Measurements from ENCODE around the gene CKM.
"Not testable (repeated sequence)": the region's sequence is repeated elsewhere in the genome, so short reads cannot be mapped to it uniquely, and the experiment has no call there.

CKM gene

DNA sequence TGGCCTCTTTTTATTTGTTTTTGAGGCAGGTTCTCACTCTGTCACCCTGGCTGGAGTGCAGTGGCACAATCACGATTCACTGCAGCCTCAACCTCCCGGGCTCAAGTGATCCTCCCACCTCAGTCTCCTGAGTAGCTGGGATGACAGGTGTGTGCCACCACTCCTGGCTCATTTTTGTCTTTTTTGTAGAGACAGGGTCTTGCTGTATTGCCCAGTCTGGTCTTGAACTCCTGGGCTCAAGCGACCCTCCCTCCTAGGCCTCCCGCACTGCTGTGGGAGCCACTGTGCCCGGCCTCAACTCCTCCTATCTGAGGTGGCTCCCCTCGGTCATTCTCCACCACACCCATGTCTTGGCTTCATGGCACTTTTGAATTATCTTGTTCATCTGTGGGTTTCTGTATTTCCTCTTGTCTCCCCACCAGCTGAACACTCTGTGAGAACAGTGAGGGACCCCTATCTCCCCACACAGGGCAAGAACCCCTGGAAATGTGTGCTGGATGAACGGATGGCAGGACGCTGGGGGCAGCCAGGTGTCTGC lies 7.9 kb downstream of the CKM start:
- DNase-seq = no peak

DNA sequence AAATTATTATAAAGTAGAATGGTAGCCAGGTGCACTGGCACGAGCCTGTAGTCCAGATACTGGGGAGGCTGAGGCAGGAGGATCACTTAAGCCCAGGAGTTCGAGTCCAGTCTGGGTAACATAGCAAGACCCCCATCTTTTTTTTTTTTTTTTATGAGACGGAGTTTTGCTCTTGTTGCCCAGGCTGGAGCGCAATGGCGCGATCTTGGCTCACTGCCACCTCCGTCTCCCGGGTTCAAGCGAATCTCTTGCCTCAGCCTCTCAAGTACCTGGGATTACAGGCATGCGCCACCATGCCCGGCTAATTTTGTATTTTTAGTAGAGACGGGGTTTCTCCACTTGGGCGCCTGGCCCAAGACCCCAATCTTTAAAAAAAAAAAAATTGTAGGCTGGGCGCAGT lies 10.4 kb downstream of the CKM start:
- not testable (repeated sequence) for DNase-seq

DNA sequence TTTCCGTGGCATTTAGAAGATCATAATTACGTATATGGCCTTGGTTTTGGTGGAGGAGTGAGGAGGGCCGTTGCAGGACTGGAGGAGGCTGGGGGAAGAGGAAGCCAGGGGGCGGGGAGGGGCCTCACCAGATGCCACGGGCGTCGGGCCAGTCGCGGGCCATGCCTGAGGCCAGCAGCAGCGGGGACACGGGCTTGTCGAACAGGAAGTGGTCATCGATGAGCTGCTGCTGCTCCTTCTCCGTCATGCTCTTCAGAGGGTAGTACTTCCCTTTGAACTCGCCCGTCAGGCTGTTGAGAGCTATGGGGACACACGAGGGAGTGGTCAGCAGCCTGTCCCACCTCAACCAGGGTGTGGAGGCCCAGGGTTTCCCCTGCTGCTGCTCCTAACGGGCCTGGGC lies 11.1 kb downstream of the CKM start:
- no peak for DNase-seq

DNA sequence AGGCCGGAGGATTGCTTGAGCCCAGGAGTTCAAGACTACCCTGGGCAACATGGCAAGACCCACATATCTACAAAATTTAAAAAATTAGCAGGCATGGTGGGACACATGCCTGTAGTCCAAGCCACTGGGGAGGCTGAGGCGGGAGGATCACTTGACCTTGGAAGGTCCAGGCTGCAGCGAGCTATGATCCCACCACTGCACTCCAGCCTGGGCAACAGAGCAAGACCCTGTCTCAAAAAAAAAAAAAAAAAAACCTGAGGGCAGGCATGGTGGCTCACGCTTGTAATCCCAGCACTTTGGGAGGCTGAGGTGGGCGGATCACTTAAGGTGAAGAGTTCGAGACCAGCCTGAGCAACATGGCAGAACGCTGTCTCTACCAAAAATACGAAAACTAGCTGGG lies 13.4 kb downstream of the CKM start:
- DNase-seq = not testable (repeated sequence)

DNA sequence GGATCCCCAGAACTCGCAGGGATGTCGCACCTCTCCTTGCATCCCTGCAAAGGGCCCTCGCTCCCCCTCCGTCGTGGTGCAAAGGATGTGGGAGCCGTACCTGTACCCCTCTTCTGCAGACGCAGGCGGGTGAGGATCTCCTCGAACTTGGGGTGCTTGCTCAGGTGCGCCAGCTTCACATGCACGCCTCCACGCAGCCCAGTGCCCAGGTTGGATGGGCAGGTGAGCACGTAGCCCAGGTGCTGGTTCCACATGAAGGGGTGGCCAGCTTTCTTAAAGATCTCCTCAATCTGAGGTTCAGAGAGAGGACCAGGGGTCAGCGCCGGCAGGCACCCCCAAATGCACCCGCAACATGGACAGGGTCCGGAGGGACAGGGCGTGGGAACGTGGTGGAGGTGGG lies 15.3 kb downstream of the CKM start:
- DNase-seq = no peak

DNA sequence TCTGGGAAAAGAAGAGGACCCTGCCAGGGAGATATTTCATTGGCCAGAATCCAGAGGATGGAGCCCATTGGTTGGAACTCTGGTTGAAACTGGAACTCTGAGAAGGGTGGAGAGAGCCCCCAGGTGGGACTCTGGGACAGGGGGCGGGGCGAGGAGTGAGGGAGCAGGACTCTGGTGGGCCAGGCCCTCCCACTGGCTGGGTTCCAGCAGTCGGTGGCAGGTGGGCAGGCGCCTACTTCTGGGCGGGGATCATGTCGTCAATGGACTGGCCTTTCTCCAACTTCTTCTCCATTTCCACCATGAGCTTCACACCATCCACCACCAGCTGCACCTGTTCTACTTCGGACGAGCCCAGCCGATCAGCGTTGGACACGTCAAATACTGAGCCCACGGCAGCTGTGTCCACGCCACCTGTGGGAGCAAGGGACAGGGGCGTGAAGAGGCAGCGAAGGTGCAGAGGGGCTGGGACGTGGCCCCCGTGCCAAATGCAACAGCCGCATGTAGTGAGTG lies 16.1 kb downstream of the CKM start:
- DNase-seq = peak; percentile 7

DNA sequence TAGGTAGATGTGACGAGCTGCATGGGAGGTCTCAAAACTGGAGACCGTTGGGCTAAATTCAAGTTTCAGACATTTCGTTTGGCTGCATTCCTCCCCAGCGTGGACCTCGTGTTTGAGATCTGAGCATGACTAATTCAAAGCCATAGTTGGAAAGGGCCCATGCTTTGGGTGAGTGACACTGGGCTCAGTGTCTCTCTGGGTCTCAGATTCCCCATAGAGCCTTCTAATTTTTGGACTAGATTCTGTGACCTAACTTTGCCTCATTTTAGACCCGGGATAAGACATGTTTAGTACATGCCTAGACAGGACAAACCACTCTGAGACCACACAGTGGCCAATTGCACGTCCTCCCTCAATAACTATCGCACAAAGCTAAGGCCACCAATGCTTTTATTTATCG lies 16.6 kb downstream of the CKM start:
- no peak for DNase-seq

DNA sequence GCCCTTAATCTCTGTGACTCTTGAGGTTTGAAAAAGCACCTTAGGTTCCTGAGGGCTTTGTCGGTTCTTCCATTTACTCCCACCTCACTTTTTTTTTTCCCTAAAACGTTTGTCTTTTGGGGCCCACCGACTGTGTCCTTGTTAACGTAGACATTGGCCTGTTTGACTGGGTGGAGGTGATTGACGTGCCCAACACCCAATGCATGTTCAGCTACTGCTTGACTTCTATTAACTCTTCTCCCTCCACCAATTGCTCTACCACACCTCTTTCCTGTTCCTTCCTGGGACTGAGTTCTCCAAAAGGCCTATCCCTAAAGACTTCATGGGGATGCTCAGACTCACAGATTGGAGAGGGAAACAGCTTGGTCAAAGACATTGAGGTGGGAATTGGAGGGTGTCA lies 17.3 kb downstream of the CKM start:
- DNase-seq = no peak

DNA sequence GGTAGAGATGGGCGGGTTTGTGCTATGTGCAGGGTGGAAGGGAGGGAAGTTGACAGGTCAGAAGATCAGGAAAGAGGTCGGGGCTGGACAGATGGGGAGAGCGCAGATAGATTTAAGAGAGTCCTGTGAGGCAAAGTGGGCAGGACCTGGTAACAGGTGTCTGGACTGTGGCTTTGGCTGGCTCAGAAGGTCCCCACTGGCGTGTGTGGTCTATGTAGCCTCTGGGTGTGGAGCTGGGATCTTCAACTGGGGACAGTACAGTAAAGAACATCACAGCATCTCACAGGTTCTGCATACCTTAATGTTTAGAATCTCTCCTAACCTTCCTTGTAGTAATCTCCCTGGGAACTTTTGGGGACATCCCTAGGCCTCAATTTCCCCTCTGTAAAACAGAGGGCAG lies 17.7 kb downstream of the CKM start:
- no peak for DNase-seq

DNA sequence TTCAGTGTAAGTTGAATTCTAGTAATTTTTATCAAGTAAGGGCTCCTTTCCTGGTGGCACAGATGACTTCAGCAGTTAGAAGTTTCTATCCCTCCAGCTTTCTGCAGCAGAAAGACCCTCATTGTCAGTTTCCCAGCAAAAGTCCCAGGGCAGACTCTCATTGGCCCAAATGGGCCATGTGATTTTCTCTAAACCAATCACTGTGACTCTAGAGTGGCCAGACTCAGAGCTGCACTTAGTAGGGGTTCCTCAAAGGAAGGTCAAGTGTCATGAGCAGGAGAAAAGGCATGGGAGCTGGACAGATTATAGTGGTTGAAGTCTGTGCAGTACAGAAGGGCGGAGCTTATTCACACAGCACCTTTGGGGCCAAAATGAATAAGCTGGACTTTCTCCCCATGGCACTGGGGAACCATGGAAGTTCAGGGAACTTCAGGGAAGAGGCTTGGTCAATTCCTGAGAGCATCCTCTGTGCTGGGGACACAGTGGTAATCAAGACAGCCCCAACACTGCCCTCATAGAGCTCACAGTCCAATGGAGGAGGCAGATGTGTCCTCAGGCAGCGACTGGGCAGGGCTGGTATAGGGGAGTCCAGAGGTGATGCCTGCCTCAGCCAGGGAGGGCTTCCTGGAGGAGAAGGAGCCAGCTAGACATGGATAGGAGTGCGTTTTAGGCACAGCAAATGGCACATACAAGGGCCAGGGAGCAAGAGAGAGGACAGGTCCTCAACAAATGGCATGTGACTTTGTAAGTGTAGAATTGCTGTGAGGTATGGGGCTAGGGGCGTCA lies 18.3 kb downstream of the CKM start:
- no peak for DNase-seq

DNA sequence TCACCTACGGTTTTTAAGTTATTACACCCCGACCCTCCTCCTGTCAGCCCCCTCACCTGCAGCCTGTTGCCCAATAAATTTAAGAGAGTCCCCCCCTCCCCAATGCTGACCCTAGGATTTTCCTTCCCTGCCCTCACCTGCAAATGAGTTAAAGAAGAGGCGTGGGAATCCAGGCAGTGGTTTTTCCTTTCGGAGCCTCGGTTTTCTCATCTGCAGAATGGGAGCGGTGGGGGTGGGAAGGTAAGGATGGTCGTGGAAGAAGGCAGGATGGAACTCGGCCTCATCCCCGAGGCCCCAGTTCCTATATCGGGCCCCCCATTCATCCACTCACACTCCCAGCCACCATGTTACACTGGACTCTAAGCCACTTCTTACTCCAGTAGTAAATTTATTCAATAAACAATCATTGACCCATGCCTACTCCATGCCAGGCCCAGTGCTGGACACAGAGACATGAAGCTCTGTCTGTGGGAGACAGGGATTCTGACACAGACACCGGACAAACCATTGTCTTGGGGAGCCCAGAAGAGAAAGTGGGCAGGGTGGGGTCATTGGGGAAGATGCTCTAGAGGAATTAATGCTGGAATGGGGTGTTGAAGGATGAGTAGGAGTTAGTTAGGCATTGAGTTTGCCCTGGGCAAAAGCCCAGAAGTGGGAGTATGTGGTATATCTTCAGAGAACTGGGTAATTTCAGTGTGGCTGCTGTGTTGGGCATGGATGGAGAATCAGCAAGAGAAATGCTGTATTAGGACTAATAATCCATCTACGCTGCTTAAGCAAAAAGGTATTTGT lies 19.2 kb downstream of the CKM start:
- DNase-seq = no peak

DNA sequence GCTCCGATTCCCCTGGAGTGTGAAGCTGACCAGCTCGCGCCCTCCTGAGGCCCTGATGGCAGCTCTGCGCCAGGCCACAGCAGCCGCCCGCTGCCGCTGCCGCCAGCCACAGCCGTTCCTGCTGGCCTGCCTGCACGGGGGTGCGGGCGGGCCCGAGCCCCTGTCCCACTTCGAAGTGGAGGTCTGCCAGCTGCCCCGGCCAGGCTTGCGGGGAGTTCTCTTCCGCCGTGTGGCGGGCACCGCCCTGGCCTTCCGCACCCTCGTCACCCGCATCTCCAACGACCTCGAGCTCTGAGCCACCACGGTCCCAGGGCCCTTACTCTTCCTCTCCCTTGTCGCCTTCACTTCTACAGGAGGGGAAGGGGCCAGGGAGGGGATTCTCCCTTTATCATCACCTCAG lies 20.3 kb downstream of the CKM start:
- DNase-seq = no peak

DNA sequence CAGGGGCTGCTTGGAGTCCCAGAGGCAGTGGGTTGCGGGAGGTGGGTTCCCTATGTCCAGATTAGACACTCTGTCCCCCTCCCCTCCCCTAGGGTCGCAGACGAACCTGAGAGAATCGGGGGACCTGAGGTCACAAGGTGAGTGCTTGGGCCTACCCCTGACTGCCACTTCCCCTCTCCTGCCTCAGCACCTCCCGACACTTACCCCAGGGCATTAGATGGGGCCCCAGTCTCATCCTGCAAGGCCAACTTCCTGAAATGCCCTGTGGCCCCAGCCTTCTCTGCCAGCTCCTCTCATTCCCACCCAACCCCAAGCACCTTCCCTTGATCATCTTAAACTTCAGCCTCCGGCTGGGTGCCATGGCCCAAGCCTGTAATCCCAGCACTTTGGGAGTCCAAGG lies 23.0 kb downstream of the CKM start:
- no peak for DNase-seq

DNA sequence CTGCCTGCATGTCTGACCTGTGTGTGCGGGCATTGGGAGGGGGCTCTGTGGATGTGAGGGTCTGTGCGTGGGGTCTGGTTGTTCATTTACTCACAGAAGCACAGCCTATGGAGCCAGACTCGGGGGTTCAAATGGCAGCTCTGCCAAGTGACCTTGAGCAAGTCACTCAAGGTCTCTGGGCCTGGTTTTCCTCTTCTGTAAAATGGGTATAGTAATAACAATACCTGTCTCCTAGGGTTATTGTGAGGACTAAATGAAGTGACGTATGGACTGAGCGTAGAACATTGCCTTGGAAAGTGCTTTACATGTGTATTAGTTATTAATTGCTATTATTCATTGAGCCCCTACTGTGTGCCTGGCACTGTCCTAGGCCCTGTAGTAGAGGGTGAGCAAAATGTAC lies 24.4 kb downstream of the CKM start:
- DNase-seq = no peak

DNA sequence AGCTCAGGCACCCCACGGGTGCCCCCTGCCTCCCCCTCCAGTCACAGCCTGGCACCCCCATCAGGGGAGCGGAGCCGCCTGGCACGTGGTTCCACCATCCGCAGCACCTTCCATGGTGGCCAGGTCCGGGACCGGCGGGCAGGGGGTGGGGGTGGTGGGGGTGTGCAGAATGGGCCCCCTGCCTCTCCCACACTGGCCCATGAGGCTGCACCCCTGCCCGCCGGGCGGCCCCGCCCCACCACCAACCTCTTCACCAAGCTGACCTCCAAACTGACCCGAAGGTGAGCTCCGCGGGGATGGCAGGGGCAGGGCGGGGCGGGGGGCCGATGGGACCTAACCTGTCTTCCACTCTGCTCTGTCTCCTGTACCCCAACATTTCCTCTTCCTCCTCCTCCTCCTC lies 25.0 kb downstream of the CKM start:
- DNase-seq = no peak

DNA sequence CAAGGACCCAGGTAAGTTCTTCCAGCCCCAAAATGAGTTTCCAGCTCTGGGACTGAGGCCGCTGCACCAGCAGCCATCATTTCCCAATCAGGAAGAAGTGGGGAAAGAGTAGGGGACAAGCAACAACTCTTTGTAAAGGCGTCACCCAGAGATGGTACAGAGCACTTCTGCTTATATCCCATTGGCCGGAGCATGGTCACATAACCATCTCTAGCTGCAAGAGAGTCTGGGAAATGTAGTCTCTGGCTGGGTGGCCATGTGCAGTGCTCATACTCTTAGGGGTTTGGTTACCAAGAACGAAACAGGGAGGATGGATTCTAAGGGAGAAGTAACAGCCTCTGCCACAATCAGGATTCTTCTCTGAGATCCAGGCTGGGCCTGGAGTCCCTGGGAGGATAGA lies 26.3 kb downstream of the CKM start:
- DNase-seq = no peak

DNA sequence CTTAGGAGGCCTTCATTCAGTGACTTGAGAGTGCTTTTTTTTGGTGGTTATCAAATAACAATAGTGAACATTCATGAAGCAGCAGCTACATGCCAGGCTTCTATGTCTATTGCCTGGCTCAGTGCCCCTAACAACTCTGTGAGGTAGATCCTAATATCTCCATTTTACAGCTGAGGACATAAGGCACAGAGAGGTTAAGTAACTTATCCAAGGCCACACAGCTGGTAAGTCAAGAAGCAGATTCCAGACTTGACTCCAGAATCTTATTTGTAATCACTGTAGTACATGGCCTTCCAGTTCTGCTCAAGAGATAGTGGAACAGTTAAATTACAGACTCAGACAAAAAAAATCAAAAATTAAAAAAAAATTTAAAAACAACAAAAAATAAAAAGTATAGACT lies 26.8 kb downstream of the CKM start:
- DNase-seq = no peak

DNA sequence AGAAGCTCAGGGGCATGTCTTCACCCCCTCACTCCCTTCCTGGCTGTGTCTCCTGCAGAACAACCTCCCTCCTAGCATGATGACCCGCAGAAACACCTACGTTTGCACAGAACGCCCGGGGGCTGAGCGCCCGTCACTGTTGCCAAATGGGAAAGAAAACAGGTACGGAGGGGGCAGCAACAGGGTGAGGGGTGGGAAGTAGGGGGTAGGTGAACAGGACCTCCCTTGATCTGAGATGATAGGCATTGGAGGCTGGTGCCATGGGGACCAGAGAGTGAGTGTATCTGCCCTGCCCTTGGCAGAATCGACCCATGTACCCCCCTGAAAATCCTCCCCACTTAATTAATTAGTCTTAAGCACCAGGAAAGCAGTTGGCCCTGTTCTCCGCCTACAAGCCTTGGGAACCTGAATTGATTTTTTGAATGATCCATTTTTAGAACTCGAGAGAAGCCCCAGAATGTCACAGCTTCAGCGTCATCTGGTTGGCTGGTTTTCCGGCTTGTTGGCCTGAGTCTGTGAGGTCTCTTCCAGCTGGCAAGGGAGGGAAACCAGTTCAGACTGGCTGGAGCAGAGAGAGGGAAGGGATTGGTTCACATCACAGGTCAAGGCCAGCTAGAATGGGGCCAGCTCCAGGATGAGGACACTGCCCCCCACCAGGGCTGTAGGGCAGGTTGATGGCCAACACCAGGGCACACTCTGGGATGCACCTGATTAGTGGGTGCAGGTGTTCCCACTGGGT lies 28.2 kb downstream of the CKM start:
- DNase-seq = no peak

DNA sequence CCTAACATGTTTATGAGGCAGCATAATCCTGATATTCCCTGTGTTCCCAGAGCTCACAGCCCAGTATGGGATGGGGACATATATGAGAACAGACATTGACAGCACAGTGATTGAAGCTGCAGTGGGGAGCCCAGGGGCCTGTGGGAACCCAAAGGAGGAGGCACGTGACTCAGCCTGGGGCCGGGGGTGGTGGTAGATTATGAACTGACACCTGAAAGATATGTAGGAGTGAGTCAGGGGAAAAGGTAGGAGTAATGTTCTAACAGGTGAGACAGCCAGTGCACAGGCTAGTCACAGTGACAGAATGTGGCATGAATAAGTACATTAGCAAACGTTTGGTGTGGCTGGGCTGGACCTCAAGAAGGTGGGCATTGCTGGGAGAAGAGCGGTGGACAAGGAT lies 29.0 kb downstream of the CKM start:
- no peak for DNase-seq

DNA sequence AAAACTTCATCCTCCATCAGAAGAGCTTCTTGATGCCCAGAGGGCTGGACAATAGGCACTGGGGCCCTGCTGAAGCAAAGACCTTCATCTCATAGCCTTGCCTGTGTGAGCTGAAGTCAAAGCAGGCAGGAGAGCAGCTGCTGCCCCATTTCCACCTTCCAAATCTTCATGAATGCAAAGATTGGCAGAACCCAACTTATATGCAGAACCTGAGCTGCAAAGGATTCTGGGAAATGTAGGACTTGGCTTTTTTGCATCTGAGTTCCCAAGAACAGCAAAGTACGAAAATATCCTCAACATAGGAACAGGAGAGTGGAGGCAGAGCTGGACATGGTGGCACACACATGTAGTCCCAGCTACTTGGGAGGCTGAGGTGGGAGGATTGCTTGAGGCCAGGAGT lies 30.8 kb downstream of the CKM start:
- DNase-seq = no peak

DNA sequence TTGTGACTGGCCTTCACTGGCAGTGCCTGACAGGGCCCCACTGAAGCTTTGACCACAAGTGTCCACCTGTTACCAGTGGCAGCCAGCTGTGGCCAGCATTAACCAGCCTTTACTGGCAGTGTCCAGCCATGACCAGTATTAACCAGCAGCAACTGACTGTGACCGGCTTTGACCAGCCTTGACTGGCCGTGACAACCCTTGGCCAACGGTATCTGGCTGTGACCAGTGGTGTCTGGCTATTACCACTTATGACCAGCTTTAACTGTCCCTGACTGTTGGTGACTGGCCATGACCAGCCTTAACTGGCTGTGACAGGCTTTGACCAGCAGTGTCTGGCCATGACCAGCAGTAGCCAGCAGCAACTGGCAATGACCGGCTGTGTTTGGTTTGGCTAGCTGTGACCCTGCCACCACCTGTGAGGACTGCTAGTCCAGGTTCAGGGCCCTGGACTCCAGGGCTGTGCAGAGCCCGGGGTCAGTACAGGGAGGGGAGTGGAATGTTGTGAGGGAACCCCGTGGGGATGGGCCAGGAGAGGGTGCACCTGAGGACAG lies 32.2 kb downstream of the CKM start:
- no peak for DNase-seq

DNA sequence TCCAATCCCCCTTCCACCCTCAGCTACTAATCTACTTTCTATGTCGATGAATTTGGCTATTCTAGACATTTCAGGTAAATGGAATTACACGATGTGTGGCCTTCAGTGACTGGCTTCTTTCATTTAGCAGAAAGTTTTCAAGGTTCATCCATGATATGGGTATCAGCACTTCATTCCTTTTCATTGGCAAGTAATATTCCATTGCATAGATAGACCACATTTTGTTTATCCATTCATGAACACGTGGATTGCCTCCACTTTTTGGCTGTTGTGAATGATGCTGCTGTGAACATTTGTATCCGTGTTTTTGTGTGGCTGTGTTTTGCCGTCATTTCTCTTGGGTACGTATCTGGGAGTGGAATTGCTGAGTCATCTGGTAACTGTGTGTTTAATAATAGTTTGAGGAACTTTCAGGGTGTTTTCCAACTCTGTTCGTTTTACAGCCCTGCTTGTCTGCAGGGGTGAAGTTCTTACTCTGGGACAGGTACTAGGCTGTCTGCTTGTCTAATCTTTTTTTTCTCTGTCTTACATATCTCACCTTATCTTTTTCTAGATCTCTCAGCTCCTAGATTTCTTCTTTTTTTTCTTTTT lies 39.1 kb downstream of the CKM start:
- no peak for DNase-seq

DNA sequence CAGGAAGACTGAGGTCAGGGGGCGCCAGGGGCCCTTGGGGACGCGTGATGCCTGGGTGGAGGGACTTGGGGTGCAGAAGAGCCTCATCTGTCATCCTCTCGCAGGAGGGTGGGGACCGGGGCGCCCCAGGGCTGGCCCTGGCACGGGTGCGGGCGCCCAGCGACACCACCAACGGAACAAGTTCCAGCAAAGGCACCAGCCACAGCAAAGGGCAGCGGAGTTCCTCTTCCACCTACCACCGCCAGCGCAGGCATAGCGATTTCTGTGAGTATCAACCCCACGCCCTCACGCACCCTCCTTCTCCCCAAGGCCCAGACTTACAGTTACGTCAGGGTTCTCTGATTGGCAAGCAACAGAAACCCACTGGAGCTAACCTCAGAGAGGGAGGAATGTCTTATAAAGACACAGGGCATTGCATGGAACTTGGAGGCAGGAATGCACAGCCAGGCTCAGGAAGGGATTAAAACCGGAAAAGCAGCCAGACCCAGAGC lies 42.2 kb downstream of the CKM start:
- DNase-seq = no peak

Data from NCI-H1092 treated with DMSO at 0.1 percent for 48 hours (cell line).